ENCODE data around the gene ZXDC.

GRCh38 chr3:126439968-126440708, 35.6 kb downstream of the ZXDC start:
- TF ChIP-seq POLR2AphosphoS5 (IDR thresholded peaks at IDR 0.05), result no peak
- TF ChIP-seq EP300 (IDR thresholded peaks at IDR 0.05), result no peak
- TF ChIP-seq CTCF (IDR thresholded peaks at IDR 0.05), result no peak
- TF ChIP-seq POLR2A (IDR thresholded peaks at IDR 0.05), result no peak

All from gastroesophageal sphincter (tissue), 3 donors.